Measurements from ENCODE around the gene TLDC2. TPM values are rescaled to one million over a fixed set of nuclear protein-coding genes. Genes with fewer than 3 reads are reported as not detected.
A peak's percentile ranks its signal among the peaks of the same experiment; 100 is the strongest.
"Not testable (repeated sequence)": the region's sequence is repeated elsewhere in the genome, so short reads cannot be mapped to it uniquely, and the experiment has no call there.

The TLDC2 gene
- 0.36 TPM for total RNA-seq

DNA sequence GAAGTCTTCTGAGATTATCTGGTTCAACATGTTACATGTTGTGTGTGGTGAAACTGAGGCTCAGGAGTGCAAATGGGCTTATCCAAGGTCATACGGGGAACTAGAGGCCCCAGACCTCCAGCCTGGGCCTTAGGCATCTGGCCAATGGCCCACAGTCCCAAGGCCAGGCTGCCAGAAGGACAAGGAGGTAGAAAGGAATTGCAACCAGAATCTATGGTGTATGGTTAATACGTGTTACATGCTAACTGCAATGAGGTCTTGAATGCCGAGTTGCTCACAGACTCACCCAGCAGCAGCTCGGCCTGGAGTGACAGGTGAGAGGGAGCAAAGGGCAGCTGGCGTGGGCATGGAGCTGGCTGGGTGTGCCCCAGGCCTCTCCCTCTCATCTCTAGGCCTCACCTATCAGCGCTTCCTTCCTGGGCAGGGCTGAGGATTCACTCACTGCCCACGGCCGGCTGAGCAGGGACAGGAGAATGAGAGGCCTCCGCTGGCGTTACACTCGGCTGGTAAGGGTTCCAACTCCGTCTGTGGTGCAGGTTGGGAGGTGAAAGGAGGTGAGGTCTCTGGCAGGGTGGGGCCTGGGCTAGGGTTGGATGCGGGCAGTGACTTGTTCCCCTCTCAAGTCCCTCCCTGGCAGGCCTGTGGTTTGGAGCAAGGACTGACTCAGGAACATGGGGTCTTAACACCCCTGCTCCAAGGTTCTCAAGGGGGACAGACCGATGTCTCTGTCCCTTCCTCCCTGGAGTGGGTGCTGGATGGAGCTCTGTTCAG is at the start of gene TLDC2:
TSS of gene TLDC2 (plus strand) at position 437 of the 771 bp plus-strand sequence. CDS start at position 474, 37 bp downstream.
- DNase-seq (ENCODE audit: low spot score) = no peak

DNA sequence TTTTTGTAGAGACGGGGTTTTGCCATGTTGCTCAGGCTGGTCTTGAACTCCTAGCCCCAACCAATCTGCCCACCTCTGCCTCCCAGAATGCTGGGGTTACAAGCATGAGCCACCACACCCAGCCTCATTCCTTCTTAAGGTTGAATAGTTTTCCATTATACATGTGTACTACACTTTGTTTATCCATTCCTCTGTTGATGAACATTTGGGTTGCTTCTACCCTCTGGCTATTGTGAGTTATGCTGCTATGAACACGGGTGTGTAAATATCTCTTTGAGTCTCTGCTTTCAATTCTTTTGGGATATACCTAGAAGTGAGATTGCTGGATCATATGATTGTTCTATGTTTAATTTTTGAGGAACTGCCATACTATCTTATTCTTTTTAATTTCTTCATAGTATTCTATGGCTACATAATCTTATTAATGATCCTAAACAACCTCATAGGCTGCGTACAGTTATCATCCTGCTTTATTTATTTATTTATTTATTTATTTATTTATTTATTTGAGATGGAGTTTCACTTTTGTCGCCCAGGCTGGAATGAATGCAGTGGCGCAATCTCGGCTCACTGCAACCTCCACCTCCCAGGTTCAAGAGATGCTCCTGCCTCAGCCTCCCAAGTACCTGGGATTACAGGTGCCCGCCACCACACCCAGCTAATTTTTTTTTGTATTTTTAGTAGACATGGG is 49.2 kb upstream of the TLDC2 start:
- DNase-seq (ENCODE audit: low spot score) = no peak

DNA sequence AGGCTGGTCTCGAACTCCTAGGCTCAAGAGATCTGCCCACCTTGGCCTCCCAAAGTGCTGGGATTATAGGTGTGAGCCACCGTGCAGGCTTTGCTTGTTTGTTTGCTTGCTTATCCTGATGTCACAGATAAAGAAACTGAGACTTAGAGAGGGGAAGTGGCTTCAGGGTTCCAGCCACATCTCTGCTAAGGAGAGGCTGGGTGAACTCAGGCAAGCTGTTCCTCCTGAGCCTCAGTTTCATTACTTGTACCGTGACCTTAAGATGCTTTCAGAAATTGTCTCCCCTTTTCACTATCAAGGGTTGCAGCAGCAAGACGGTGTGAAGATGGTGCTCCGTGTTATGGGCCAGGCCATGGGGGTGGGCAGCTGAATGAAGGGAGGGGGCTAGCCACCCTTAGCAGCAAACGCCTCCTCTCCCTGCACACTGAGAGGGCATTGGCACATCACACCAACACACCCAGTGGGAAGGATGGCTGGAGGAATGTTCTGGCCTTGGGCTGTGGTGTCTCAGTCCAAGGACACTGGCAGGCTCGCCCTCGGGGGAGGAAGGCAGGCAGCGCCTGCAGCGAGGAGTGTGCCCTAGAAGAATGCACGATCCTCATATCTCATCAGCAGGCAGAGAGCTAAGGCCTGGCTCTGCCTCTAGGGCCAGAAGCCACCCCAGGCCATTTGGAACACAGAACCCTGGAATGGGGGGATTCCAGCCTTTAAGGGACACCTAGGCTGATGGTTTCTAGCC is 48.2 kb upstream of the TLDC2 start:
- no peak for DNase-seq (ENCODE audit: low spot score)

DNA sequence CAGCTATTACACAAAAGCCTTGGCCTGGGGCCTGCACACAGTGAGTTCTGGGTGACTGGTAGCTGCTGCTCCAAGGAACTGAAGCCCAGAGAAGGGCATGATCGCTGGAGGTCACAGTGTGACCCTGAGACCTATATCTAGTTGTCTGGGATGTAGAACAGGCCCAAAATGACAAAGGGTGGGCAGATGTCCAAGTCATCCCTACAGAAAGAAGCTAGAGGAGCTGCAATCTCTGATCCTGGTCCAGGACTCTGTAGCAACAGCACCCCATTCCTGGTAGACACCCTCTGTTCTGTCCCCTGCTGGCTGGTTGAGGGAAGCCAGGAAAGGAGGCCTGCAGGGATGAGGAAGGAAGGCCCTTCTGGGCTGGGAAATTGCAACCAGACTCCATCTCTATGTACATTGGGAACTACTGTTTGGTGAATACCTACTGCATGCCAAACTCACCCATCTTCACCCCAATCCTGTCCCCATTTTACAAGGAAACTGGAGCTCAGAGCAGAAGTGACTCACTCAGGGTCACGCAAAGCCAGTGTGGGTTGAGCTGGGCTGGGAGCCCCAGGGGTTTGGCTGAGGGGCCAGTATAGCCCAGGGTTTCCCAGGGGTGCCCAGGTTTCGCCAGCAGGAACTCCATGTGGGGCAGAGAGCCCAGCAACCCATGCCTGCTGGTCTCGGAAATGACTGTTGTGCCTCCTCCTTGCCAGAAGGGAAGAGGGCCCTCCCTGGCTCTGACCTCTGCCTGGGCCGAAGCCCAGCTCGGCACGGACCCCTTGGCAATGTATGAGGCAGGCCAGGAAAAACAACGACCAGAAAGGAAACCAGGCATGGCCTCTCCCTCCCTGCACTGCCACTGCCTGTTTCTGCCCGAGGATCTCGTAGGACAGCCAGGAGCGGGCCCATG is 44.9 kb upstream of the TLDC2 start:
- DNase-seq (ENCODE audit: low spot score) = peak; percentile 73

DNA sequence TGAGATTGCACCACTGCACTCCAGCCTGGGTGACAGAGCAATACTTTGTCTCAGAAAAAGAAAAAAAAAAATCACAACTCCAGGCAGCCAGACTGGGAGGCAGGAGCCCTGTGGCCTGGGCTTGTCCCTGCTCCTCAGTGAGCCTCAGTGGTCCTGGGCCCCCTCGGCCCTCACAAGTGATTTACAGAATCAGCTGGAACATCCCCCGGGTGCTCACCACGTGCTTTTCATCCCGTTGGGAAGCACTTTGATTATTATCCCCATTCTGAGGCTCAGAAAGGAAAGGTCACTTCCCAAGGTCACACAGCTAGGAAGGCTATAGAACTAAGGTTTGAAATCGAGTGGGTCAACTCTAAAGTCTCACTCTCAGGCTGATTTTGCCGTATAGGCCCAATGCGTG is 43.1 kb upstream of the TLDC2 start:
- no peak for DNase-seq (ENCODE audit: low spot score)

DNA sequence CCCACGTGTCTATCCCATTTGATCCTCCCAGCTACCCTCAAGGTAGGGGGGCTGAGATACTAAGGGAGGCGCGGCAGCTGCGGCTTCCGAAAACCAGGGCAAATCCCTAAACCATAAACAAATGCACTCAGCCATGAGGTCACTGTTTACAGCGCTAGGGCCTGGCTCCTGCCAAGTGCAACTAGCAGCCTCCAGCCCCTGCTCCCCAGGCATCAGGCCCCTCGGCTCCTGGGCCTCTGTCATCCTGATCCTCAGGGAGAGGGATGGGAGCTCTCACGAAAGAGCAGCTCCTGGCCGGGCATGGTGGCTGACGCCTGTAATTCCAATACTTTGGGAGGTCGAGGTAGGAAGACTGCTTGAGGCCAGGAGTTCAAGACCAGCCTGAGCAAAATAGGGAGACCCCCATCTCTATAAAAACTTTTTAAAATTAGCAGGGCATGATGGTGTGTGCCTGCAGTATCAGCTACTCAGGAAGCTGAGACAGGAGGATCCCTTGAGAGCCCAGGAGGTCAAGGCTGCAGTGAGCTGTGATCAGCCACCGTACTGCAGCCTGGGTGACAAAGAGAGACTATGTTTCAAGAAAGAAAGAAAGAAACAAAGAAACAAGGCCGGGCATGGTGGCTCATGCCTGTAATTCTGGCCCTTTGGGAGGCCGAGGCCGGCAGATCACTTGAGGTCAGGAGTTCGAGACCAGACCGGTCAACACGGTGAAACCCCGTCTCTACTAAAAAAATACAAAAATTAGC is 42.5 kb upstream of the TLDC2 start:
- DNase-seq (ENCODE audit: low spot score) = no peak

- no peak for DNase-seq (ENCODE audit: low spot score)
These were observed 40.9 kb upstream of the TLDC2 start for GRCh38 chr20:36835025-36835424.

GRCh38 chr20:36835453-36836198 is 40.3 kb upstream of the TLDC2 start:
- peak; percentile 94 for DNase-seq (ENCODE audit: low spot score)

DNA sequence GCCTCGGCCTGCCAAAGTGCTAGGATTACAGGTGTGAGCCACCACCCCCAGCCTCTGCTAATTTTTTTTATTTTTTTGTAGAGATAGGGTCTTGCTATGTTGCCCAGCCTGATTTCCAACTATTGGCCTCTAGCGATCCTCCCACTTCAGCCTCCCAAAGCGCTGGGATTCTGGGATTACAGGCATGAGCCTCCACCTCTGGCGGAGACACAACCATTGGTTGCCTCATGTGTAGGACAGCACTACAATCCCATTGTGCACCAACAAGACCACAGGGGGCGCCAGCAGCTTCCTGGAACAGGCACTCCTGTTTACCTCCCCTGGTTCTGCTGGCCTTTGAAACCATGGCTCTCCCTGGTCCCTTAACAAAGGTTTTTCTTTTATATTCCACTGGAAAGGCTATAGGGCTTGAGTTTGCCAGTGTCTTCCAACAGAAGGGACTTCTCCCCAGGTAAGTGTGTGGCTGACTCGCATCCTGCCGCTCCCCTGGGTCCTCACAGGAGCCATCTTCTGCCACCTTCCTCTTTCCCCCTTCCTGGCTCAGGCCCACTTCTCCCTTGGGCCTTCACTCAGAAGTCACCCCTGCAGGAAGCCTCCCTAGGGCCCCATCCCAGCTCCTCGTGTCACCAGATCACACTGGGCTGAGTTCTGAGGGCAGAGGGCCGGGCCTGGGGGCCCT is 39.2 kb upstream of the TLDC2 start:
- no peak for DNase-seq (ENCODE audit: low spot score)

DNA sequence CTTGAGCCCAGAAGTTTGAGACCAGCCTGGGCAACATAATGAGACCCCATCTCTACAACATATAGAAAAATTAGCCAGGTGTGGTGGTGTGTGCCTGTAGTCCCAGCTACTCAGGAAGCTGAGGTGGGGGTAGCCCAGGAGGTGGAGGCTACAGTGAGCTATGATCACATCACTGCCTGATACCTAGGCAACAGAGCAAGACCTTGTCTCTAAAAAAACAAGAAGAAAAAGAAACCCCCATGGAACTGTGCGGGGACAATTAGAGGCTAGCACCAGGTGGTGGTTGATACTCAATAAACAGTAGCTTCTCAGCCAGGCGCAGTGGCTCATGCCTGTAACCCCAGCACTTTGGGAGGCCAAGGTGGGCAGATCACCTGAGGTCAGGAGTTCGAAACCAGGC is 37.6 kb upstream of the TLDC2 start:
- DNase-seq (ENCODE audit: low spot score) = not testable (repeated sequence)

DNA sequence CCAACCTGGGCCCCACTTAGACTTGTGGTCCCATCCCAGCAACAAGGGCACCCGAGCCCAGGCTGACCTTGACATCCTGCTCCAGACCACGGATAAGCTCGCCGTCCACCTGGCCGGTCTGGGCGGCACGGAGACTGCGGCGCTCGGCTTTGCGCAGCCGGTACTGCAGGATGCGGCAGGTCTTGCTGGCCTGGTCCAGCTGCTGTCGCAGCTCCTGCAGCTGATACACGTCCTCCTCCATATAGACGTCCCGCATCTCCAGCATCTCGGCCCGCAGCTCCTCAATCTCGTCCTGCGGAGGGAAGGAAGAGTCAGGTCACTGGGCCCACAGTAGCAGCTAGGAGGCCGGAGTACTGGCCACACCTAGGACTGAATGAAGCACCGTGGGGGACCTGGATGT is 36.8 kb upstream of the TLDC2 start:
- DNase-seq (ENCODE audit: low spot score) = no peak

GRCh38 chr20:36841030-36841429 is 34.9 kb upstream of the TLDC2 start:
- not testable (repeated sequence) for DNase-seq (ENCODE audit: low spot score)

GRCh38 chr20:36845288-36845971 is 30.5 kb upstream of the TLDC2 start:
- DNase-seq (ENCODE audit: low spot score) = no peak

GRCh38 chr20:36847009-36847709 is 28.8 kb upstream of the TLDC2 start:
- DNase-seq (ENCODE audit: low spot score) = peak; percentile 80

GRCh38 chr20:36847710-36848040 is 28.3 kb upstream of the TLDC2 start:
- DNase-seq (ENCODE audit: low spot score) = no peak

GRCh38 chr20:36848078-36848660 is 27.8 kb upstream of the TLDC2 start:
- DNase-seq (ENCODE audit: low spot score) = peak; percentile 73

DNA sequence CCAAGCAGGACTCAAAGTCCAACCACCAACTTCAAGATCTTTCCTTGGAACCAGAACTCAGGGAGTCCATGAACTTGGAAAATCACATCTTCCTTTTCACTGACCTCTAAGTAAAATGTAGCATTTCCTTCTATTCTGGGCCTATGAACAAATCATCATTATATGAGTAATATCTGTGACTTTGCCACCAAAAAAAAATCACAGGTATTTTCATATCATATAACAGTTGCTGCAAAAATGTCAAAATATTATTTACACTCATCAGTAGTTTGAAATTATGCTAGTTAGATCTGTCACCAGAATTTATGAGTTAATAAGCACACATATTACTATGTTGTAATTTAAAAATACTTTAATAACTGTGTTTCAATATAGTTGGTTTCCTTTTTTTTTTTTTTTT is 27.3 kb upstream of the TLDC2 start:
- no peak for DNase-seq (ENCODE audit: low spot score)

All from ureter (tissue), 1 donor.